Measurements from ENCODE around the gene TBPL1. TPM values are rescaled to one million over a fixed set of nuclear protein-coding genes. Genes with fewer than 3 reads are reported as not detected.
A peak's percentile ranks its signal among the peaks of the same experiment; 100 is the strongest.
"Not testable (repeated sequence)": the region's sequence is repeated elsewhere in the genome, so short reads cannot be mapped to it uniquely, and the experiment has no call there.

TBPL1 gene
- total and polyA plus RNA-seq, 4 donors, result 20.1 to 28.5 (median 21.5) TPM

GRCh38 chr6:133966654-133967329 lies 13.8 kb downstream of the TBPL1 start:
- no peak for ATAC-seq (ENCODE audit: low FRiP score)
- Histone ChIP-seq H3K9me3 (ENCODE audit: control insufficient read depth, low read length) (no peaks in the 10 kb centered on the region), H3K4me3 (ENCODE audit: low read length in 2 of 2) (no peak overlapping the region), H3K27ac (ENCODE audit: low read depth in 1 of 2, low read length in 2 of 2) (no peak overlapping the region), H3K4me1 (ENCODE audit: control insufficient read depth in 1 of 2, insufficient read depth in 2 of 2, low read length in 2 of 2) (peaks cover 0 to 2% of the 10 kb centered on the region in 2 donors), H3K36me3 (ENCODE audit: control insufficient read depth in 1 of 2, insufficient read depth in 2 of 2, low read length in 1 of 2) (no peaks in the 10 kb centered on the region), H3K27me3 (ENCODE audit: control insufficient read depth in 1 of 2, insufficient read depth in 2 of 2, low read length in 1 of 2) (no peaks in the 10 kb centered on the region)
- no peak for DNase-seq
- 73 to 75% methylated on average over 5 of the region's 5 CpGs for WGBS, 2 donors
- intact Hi-C loops (cut with DNase I), result no loop called here

- H3K27ac ChIP-seq (ENCODE audit: low read depth in 1 of 2, low read length in 2 of 2), result no peak overlapping the region
- no peaks in the 10 kb centered on the region for H3K27me3 ChIP-seq (ENCODE audit: control insufficient read depth in 1 of 2, insufficient read depth in 2 of 2, low read length in 1 of 2)
- no peaks in the 10 kb centered on the region for H3K9me3 ChIP-seq (ENCODE audit: control insufficient read depth, low read length)
- intact Hi-C loops (cut with DNase I), result no loop called here
- no peak for DNase-seq
- H3K4me3 ChIP-seq (ENCODE audit: low read length in 2 of 2), result no peak overlapping the region
- peaks cover 0 to 2% of the 10 kb centered on the region in 2 donors for H3K4me1 ChIP-seq (ENCODE audit: control insufficient read depth in 1 of 2, insufficient read depth in 2 of 2, low read length in 2 of 2)
- no peak for ATAC-seq (ENCODE audit: low FRiP score)
- no peaks in the 10 kb centered on the region for H3K36me3 ChIP-seq (ENCODE audit: control insufficient read depth in 1 of 2, insufficient read depth in 2 of 2, low read length in 1 of 2)
- WGBS, 2 donors, result 91 to 94% methylated on average over 4 of the region's 4 CpGs
Observed at GRCh38 chr6:133967347-133967746, 14.3 kb downstream of the TBPL1 start.

- H3K27ac ChIP-seq (ENCODE audit: low read depth in 1 of 2, low read length in 2 of 2); H3K9me3 ChIP-seq (ENCODE audit: control insufficient read depth, low read length); H3K27me3 ChIP-seq (ENCODE audit: control insufficient read depth in 1 of 2, insufficient read depth in 2 of 2, low read length in 1 of 2); H3K4me3 ChIP-seq (ENCODE audit: low read length in 2 of 2); intact Hi-C loops (cut with DNase I); H3K36me3 ChIP-seq (ENCODE audit: control insufficient read depth in 1 of 2, insufficient read depth in 2 of 2, low read length in 1 of 2); H3K4me1 ChIP-seq (ENCODE audit: control insufficient read depth in 1 of 2, insufficient read depth in 2 of 2, low read length in 2 of 2); ATAC-seq (ENCODE audit: low FRiP score): not testable (repeated sequence)
- peak in 1 of 2 donors; percentile 49 for DNase-seq
- 85 to 86% methylated on average over 8 of the region's 8 CpGs for WGBS, 2 donors
Observed at GRCh38 chr6:133967835-133968234, 14.8 kb downstream of the TBPL1 start.

GRCh38 chr6:133969285-133969920 lies 16.4 kb downstream of the TBPL1 start:
- Histone ChIP-seq H3K27ac (ENCODE audit: low read depth in 1 of 2, low read length in 2 of 2) (no peak overlapping the region), H3K9me3 (ENCODE audit: control insufficient read depth, low read length) (no peaks in the 10 kb centered on the region), H3K27me3 (ENCODE audit: control insufficient read depth in 1 of 2, insufficient read depth in 2 of 2, low read length in 1 of 2) (no peaks in the 10 kb centered on the region), H3K4me1 (ENCODE audit: control insufficient read depth in 1 of 2, insufficient read depth in 2 of 2, low read length in 2 of 2) (peaks cover 0 to 2% of the 10 kb centered on the region in 2 donors), H3K36me3 (ENCODE audit: control insufficient read depth in 1 of 2, insufficient read depth in 2 of 2, low read length in 1 of 2) (no peaks in the 10 kb centered on the region), H3K4me3 (ENCODE audit: low read length in 2 of 2) (no peak overlapping the region)
- intact Hi-C loops (cut with DNase I), result no loop called here
- 86 to 87% methylated on average over 1 of the region's 1 CpG for WGBS, 2 donors
- ATAC-seq (ENCODE audit: low FRiP score) (no peak), DNase-seq (no peak)

- intact Hi-C loops (cut with DNase I), result loop anchor here in 1 of 2 donors (5.0 kb wide), 1 partner anchor 48 kb away; no protein-coding TSS in a partner anchor
- ATAC-seq (ENCODE audit: low FRiP score) (no peak), DNase-seq (no peak)
- H3K4me3 ChIP-seq (ENCODE audit: low read length in 2 of 2), result no peak overlapping the region
- no peaks in the 10 kb centered on the region for H3K36me3 ChIP-seq (ENCODE audit: control insufficient read depth in 1 of 2, insufficient read depth in 2 of 2, low read length in 1 of 2)
- peaks cover 0 to 2% of the 10 kb centered on the region in 2 donors for H3K4me1 ChIP-seq (ENCODE audit: control insufficient read depth in 1 of 2, insufficient read depth in 2 of 2, low read length in 2 of 2)
- H3K9me3 ChIP-seq (ENCODE audit: control insufficient read depth, low read length), result no peaks in the 10 kb centered on the region
- no peak overlapping the region for H3K27ac ChIP-seq (ENCODE audit: low read depth in 1 of 2, low read length in 2 of 2)
- WGBS, 2 donors, result 66 to 72% methylated on average over 2 of the region's 2 CpGs
- H3K27me3 ChIP-seq (ENCODE audit: control insufficient read depth in 1 of 2, insufficient read depth in 2 of 2, low read length in 1 of 2), result no peaks in the 10 kb centered on the region
Observed at GRCh38 chr6:133969921-133970295, 16.9 kb downstream of the TBPL1 start.

GRCh38 chr6:133971861-133972260 lies 18.8 kb downstream of the TBPL1 start:
- Histone ChIP-seq H3K27ac (ENCODE audit: low read depth in 1 of 2, low read length in 2 of 2) (no peak overlapping the region), H3K4me3 (ENCODE audit: low read length in 2 of 2) (no peak overlapping the region), H3K27me3 (ENCODE audit: control insufficient read depth in 1 of 2, insufficient read depth in 2 of 2, low read length in 1 of 2) (no peaks in the 10 kb centered on the region), H3K9me3 (ENCODE audit: control insufficient read depth, low read length) (no peaks in the 10 kb centered on the region), H3K36me3 (ENCODE audit: control insufficient read depth in 1 of 2, insufficient read depth in 2 of 2, low read length in 1 of 2) (no peaks in the 10 kb centered on the region), H3K4me1 (ENCODE audit: control insufficient read depth in 1 of 2, insufficient read depth in 2 of 2, low read length in 2 of 2) (peaks cover 0 to 2% of the 10 kb centered on the region in 2 donors)
- WGBS, 2 donors, result 70 to 79% methylated on average over 1 of the region's 1 CpG
- intact Hi-C loops (cut with DNase I), result loop anchor here in 1 of 2 donors (5.0 kb wide), 1 partner anchor 50 kb away; no protein-coding TSS in a partner anchor
- no peak for DNase-seq
- no peak for ATAC-seq (ENCODE audit: low FRiP score)

GRCh38 chr6:133972388-133972787 lies 19.4 kb downstream of the TBPL1 start:
- intact Hi-C loops (cut with DNase I), result loop anchor here in 1 of 2 donors (5.0 kb wide), 1 partner anchor 50 kb away; no protein-coding TSS in a partner anchor
- H3K9me3 ChIP-seq (ENCODE audit: control insufficient read depth, low read length), result no peaks in the 10 kb centered on the region
- H3K4me1 ChIP-seq (ENCODE audit: control insufficient read depth in 1 of 2, insufficient read depth in 2 of 2, low read length in 2 of 2), result peaks cover under 1 to 2% of the 10 kb centered on the region in 2 donors
- no peak overlapping the region for H3K4me3 ChIP-seq (ENCODE audit: low read length in 2 of 2)
- ATAC-seq (ENCODE audit: low FRiP score), result no peak
- 19 to 26% methylated on average over 2 of the region's 2 CpGs for WGBS, 2 donors
- no peaks in the 10 kb centered on the region for H3K36me3 ChIP-seq (ENCODE audit: control insufficient read depth in 1 of 2, insufficient read depth in 2 of 2, low read length in 1 of 2)
- no peak overlapping the region for H3K27ac ChIP-seq (ENCODE audit: low read depth in 1 of 2, low read length in 2 of 2)
- DNase-seq, result no peak
- no peaks in the 10 kb centered on the region for H3K27me3 ChIP-seq (ENCODE audit: control insufficient read depth in 1 of 2, insufficient read depth in 2 of 2, low read length in 1 of 2)

GRCh38 chr6:133973109-133973971 lies 20.3 kb downstream of the TBPL1 start:
- intact Hi-C loops (cut with DNase I), result loop anchor here (1.0 to 5.0 kb wide), 3 partner anchors 51 to 92 kb away; no protein-coding TSS in a partner anchor
- ATAC-seq (ENCODE audit: low FRiP score), result peak; percentile 79

More at GRCh38 chr6:133973109-133973971, 20.3 kb downstream of the TBPL1 start:
- Histone ChIP-seq H3K36me3 (ENCODE audit: control insufficient read depth in 1 of 2, insufficient read depth in 2 of 2, low read length in 1 of 2) (no peaks in the 10 kb centered on the region), H3K4me1 (ENCODE audit: control insufficient read depth in 1 of 2, insufficient read depth in 2 of 2, low read length in 2 of 2) (peaks cover 4 to 9% of the 10 kb centered on the region in 2 donors), H3K4me3 (ENCODE audit: low read length in 2 of 2) (no peak overlapping the region), H3K27me3 (ENCODE audit: control insufficient read depth in 1 of 2, insufficient read depth in 2 of 2, low read length in 1 of 2) (no peaks in the 10 kb centered on the region), H3K27ac (ENCODE audit: low read depth in 1 of 2, low read length in 2 of 2) (no peak overlapping the region), H3K9me3 (ENCODE audit: control insufficient read depth, low read length) (no peaks in the 10 kb centered on the region)
- WGBS, 2 donors, result 3 to 5% methylated on average over 4 of the region's 4 CpGs
- DNase-seq, result no peak
